Type B pancreatic cell (in vitro differentiated cells): ENCODE measurements around the gene WDHD1. TPM values are rescaled to one million over a fixed set of nuclear protein-coding genes. Genes with fewer than 3 reads are reported as not detected.

Source experiments
- DNase-seq: peaks from one replicate; pipeline ENCODE4 v3.0.0; 2021; ENCODE audit warnings: mixed read lengths; ENCODE audit not compliant: unreplicated experiment; ENCODE audit errors: extremely low spot score
- H3K27ac Mint-ChIP-seq: 2 replicates; pipeline ENCODE4 v1.8.0; 2021; ENCODE audit warnings: mild to moderate bottlenecking, mixed read lengths
- H3K27me3 Mint-ChIP-seq: 2 replicates; pipeline ENCODE4 v1.8.0; 2021; ENCODE audit warnings: mixed read lengths
- H3K36me3 Mint-ChIP-seq: 2 replicates; pipeline ENCODE4 v1.8.0; 2021; ENCODE audit warnings: mixed read lengths
- H3K4me1 Mint-ChIP-seq: one replicate; pipeline ENCODE4 v1.8.0; 2021; ENCODE audit warnings: mixed read lengths; ENCODE audit not compliant: unreplicated experiment
- H3K4me3 Mint-ChIP-seq: 2 replicates; pipeline ENCODE4 v1.8.0; 2021; ENCODE audit warnings: mild to moderate bottlenecking, mixed read lengths
- H3K9me3 Mint-ChIP-seq: 2 replicates; pipeline ENCODE4 v1.8.0; 2021; ENCODE audit warnings: mixed read lengths
- total RNA-seq: library from RNA; stranded (reverse); gene quantifications from 2 replicates; pipeline ENCODE4 v1.2.1, GENCODE V29; 2021; ENCODE audit warnings: low replicate concordance
- TF ChIP-seq, protein P1 (sequence below): fragments of 200-600 bp; sonication (generic); conservative IDR thresholded peaks from 2 replicates; pipeline ENCODE4 v1.5.0; 2021; ENCODE audit warnings: antibody characterized with exemption, mild to moderate bottlenecking

The WDHD1 gene
- total RNA-seq, 1 donor from 2014 or later, result 36.0 TPM

DNA sequence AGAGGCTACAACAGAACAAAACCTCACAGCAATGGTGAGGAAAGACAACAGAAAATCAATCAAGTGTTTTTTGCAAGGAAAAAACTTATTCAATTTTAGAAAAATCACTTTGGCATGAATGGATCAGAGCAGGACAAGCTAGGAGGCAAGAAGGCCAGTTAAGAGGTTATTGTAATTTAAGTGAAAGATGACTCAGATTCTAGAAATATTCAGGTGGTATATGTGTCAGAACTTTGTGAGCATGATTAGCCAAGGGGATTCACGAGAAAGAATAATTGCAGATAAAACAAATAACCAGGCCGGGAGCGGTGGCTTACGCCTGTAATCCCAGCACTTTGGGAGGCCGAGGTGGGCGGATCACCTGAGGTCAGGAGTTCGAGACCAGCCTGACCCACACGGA is 137.0 kb downstream of the WDHD1 start:
- Mint-ChIP-seq H3K36me3 (no peaks in the 10 kb centered on the region), H3K27me3 (no peaks in the 10 kb centered on the region), H3K4me3 (no peak overlapping the region), H3K27ac (no peak overlapping the region), H3K4me1 (peaks cover 13% of the 10 kb centered on the region), H3K9me3 (no peaks in the 10 kb centered on the region)
- TF ChIP-seq, protein P1, sequence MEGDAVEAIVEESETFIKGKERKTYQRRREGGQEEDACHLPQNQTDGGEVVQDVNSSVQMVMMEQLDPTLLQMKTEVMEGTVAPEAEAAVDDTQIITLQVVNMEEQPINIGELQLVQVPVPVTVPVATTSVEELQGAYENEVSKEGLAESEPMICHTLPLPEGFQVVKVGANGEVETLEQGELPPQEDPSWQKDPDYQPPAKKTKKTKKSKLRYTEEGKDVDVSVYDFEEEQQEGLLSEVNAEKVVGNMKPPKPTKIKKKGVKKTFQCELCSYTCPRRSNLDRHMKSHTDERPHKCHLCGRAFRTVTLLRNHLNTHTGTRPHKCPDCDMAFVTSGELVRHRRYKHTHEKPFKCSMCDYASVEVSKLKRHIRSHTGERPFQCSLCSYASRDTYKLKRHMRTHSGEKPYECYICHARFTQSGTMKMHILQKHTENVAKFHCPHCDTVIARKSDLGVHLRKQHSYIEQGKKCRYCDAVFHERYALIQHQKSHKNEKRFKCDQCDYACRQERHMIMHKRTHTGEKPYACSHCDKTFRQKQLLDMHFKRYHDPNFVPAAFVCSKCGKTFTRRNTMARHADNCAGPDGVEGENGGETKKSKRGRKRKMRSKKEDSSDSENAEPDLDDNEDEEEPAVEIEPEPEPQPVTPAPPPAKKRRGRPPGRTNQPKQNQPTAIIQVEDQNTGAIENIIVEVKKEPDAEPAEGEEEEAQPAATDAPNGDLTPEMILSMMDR, result no peak
- DNase-seq, result no peak

Other genes with a start within 250 kb of the WDHD1 start
- 18.2 and 29.6 TPM in 2 replicates for gene GCH1, start 124.3 kb downstream of the WDHD1 start, total RNA-seq
- 21.1 and 22.4 TPM in 2 replicates for gene SOCS4, start 137 bp upstream of the WDHD1 start, total RNA-seq
- gene MAPK1IP1L, start 24.5 kb upstream of the WDHD1 start, total RNA-seq, result 93.1 and 100 TPM in 2 replicates
- gene LGALS3, start 102.2 kb upstream of the WDHD1 start, total RNA-seq, result 120 and 497 TPM in 2 replicates
- gene DLGAP5, start 164.5 kb upstream of the WDHD1 start, total RNA-seq, result 18.8 and 58.8 TPM in 2 replicates
- 25.2 and 37.2 TPM in 2 replicates for gene FBXO34, start 244.3 kb upstream of the WDHD1 start, total RNA-seq